GDM1 (cell line): ENCODE measurements around the gene SLC24A4.

Source experiments
- DNase-seq: peaks from one replicate; lab custom pipeline; 2025; lab: John Stamatoyannopoulos, UW

SLC24A4 gene

DNA sequence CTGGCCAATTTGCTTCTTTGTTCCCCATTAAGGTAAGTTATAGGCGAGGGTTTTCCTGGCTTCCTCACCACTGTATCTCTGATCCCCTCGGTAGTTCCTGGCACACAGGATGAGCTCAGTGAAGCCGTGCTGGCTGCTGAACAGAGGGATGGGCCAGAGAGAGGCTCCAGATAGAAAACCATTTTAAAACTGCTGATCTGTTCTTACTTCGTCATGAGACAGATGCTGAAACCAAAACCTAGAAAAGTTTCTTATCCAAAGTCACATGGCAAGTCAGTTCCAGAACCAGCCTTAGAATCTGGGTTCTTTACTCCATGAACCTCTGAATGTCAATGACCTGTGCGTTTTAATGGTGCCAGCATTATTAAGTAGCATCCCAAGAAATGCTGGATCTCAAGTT is 114.3 kb downstream of the SLC24A4 start:
- DNase-seq = no peak

DNA sequence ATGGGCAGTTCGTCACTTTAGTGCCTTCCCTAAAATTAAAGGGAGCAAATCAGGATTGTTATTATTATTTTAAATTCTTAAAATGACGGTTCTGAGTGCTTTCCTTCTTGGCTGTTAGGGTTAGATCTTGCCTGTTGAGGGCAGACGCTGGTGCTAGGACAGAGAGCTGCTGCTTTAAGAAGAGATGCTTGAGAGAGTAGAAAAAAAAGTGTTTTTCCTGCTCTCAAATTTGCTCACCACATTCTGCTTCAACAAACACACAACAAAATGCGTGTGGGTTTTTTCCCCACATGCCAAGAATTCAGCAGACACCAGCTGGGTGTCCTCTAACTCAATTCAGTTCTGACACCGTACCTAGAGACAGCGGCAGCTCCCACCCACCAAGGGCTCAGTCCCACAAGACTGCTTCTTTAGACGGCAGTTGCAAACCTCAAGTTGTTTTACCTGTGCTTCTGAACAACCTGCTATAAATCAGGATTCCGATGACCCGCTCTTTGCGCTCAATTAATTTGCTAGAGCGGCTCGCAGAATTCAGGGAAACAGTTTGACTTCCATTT is 114.8 kb downstream of the SLC24A4 start:
- DNase-seq = no peak

DNA sequence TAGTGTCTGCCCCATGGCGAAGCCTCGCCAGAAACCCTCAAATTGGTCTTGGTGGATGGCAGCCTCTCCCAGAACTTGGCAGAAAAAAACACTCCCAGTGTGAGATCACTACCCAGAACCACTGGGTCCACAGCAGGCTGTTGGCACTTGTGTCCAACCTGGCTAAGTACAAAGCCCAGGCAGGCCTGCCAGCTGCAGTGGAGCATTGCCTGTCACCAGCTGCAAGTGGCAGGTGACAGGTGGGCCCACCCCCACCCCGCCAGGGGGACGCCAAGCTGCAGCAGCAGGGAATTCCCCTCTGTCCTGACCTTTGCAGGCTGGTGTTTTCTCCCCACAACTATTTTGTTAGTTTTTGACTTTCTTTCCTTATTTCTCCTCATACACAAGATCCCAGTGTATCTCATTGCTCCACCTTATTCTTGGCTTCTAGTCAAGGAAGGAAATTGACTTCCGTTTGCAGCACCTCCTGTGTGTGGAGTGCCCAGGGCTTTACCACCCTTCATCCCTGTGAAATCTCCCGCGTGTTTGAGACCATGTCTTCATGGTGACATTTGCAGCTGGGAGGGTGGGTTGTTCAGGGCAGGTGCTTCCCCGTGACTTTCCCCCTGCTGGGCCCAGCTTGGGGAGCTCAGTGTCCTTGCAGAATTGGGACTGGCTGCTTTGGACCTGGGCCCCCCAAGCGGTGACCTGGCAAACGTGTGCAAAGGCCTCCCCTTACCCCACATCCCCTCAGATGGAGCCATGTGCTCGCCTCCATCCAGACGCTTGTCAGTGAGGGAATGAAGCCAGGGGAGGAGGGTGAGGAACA is 116.8 kb downstream of the SLC24A4 start:
- no peak for DNase-seq

DNA sequence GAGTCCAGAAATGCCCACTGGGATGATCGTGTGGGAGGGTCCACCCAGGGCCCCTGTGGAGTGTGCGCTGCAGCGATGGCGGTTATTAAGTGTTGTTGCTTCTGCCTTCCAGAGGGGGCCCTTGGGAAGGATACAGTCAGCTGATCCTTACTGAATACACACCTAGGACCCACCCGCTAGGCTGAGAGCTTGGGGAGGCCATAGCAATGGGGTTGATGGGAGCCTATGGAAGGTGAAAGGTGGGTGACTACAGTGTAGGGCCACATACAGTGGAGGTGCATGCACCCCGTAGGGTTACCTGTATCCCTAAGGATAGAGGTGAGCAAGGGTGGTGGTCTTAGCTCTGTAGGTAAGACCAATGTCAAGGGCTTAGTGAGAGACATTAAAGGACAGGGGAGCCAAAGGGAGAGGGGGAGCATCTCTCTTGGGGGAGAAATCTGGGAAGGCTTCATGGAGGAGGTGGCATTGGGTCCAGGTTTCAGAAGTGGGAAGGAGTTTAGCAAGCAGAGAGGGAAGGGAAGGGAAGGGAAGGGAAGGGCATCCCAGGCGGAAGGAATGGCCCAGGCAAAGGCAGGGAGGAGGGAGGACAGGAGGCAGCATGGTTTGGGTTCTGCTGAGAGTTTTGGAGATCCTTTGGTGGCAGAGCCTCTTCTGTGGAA is 117.5 kb downstream of the SLC24A4 start:
- no peak for DNase-seq

DNA sequence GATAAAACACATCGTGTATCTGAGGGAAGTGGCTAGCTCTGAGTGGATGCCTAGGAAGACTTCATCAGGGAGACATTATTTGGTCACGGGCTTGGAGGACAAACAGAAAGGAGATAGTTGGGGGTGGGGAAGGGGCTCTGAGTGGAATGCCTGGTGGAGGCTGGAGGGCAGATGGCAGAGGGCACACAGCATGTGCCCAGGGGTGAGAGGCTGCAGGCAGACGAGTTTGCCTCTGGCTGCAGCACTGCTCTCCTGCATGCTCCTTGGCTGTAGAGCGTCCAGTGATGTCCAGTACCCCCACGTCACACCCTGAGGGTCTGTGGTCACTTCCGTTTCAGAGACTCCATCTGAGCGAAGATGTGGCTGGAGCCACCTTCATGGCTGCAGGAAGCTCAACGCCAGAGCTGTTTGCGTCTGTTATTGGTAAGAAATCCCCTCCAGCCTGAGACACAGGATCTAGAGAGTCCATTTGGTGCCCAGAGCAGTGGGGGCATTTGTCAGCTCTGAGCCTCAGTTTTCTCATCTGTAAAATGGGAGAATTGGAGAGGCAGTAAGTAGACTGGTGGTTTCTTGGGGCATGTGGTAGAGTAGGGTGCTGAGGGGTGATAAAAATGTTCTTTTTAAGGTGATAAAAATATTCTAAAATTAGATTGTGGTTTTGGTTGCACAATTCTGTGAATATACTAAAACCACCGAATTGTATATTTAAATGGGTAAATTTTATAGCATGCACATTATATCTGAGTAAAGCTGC is 119.0 kb downstream of the SLC24A4 start:
- DNase-seq = no peak

DNA sequence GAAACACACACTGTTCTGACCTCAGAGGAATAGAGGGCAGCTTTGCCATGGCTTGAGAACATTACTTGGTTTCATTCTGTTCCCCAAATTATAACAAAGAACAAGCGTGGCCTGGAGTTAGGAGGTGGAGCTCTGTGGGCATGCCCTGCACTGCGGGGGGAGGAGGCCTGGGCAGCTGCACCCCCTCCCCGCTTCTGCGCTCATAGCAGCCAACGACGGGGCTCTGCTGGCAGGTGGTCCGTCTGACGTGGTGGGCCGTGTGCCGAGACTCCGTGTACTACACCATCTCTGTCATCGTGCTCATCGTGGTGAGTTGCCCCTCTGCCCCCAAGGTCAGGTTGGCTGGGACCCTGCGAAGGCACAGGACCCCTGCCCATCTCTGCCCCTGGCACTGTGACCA is 120.2 kb downstream of the SLC24A4 start:
- no peak for DNase-seq

DNA sequence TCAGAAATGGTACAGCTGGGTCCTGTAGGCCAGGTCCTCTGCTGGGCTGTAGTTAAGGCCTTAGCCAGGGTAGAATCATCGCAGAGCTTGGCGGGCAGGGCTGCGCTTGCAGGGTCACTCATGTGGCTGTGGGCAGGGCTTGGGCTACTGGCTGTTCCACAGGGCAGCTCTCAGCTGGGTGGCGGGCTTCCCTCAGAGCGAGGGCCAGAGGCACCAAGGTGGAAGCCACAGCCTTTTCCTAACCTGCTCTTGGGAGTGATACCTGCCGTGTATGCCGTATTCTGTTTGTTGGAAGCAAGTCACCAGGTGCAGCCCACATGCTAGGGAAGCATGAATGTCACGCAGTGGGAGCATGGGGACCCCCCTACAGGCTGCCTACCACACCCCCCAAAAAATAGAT is 120.8 kb downstream of the SLC24A4 start:
- DNase-seq = no peak

DNA sequence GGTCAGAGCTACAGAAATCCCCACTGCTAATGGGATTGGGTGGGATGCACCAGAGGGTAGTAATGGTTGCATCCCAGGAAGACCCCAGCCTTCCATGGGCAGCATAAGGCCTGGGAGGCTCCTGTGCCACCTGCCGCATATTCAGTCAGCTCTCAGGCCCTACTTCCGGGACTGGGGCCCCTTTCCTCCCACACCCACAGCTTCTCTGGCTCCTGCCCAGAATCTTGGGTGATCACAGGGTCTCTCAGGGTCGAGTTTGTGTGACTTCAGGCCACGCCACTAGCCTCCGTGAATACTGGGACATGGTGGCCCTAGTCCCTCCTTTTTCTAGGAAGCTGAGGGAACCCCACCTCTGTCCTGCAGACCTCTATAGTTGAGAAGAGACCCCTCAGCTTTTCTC is 123.8 kb downstream of the SLC24A4 start:
- no peak for DNase-seq

DNA sequence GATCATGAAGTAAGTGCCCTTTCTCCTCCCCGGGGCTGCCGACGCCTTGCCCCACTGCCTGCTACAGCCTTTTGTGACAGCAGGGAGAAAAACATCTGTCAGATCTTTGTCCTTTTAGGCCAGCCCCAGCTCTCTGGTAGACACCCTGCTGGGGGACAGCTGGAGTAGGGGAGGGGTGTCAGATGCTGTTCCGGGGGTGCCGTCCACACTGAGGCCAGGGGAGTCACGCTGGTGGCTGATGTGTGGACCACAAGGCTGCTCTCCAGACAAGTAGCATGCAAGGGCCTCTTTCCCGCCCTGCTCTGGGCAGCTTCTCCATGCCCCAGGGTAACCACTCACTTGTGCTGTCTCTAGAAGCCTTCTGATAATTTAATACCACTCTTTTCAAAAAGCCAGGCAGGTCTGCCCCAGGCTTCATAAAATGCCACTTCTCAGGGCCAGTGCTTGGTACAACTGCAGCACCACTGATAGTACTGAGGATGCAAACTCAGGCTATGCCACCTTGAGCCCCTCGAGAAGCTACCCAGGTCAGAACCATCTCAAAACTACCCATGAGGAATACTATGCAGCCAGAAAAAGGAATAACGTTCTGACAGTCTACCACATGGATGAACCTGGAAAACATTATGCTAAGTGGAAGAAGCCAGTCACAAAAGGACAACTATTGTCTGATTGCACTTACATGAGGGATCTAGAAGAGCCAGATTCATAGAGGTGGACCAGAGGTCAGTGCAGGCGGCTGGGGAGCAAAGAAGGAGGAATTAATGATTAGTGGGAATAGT is 124.6 kb downstream of the SLC24A4 start:
- no peak for DNase-seq

DNA sequence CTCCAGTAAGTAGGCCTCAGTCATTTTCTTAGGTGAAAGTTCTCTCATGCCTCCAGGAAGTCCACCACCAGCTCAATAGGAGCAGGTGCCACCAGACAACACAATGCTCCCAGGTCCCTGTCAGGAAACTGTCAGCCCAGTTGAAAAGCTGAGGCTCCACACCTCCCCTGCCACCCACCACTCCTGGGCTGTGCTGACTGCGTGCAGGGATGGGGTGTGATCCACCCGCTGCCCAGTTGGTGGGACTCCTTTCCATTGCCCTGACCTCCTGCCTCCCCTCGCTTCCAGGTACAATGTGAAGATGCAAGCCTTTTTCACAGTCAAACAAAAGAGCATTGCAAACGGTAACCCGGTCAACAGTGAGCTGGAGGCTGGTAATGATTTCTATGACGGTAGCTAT is 125.8 kb downstream of the SLC24A4 start:
- DNase-seq = no peak

DNA sequence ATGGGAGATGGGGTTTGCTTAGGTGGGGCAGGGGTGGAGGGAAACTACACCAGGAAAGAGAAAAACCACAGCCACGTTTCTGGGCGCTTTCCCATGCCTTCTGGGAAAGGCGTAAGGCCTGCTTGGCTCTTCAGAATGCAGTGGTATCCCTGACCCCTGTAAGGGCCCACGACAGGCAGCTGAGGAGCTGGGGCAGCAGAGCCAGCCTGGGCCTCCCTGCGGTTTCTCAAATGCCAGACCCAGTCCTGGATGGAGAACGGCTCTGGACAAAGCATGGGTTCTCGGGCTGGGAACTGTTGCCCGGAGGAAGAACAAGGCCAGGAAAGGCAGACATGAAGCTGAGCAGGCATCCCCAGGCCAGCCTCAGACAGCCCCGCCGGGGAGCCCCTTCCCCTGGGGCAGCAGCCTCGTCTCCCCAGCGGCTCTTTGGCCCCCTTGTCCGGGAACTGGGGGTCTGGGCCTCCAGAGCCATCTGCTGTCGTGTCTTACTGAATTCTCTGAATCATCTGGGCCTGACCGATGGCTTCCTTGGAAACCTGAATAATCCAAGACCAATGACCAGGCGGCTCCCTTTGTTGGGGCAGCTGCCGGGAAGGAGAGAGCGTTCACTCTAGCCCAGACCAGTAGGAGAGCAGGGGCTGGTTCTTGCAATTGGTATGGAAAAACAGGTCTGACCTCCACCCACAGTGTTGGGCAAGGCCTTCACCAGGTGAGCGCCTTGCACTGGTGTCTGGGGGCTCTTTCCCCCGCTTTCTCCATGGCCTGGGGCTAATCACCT is 126.6 kb downstream of the SLC24A4 start:
- no peak for DNase-seq

DNA sequence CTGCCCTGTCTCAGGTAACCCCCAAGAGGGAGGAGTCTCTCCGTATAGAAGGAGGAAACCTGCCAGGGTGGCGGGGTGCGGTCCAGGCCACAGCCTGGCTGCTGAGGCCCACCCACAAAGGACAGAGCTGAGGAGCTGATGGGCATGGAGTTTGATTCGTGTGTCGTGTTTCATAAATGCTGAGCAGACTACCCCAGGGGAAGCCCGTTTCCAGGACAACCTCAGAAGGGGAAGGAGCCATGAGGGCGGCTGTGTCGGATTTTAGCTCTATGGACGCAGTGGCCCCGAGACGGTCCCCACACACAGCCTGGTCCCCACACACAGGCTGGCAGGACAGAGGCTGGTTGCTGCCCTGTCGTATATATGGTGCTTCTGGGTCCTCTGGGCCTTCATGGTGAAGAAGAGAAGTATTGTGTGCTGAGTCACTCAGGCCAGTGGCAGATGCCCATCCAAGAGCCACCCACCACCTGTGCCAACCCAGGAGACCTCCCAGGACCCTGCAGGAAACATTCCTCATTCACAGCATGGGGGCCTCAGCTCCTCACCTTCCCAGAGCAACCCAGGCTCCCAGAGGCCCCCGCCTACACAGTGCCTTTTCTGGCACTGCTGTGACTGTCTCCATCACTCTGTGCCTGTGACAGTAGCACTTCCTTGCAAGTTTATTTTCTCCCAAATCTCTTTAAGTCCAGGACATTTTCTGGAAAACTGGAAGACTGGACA is 127.5 kb downstream of the SLC24A4 start:
- DNase-seq = no peak

DNA sequence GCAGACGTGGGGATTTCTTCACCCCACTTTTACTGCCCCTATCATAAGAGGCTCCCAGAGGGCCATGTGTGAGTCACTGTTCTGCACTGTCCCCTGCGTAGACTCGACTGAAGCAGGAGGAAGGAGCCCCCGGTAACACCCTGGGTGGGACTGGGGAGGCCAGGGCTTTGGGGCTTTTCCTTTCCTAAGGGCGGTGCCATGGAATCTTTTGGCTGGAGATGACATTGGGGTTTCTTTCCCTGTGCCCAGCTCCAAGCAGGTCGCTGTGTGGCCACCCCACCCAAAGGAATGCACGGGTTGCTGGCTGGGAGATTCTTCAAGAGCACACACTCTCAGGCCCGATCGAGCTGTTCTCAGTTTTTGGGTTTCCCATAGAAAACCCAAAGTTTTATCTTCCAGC is 128.3 kb downstream of the SLC24A4 start:
- no peak for DNase-seq

DNA sequence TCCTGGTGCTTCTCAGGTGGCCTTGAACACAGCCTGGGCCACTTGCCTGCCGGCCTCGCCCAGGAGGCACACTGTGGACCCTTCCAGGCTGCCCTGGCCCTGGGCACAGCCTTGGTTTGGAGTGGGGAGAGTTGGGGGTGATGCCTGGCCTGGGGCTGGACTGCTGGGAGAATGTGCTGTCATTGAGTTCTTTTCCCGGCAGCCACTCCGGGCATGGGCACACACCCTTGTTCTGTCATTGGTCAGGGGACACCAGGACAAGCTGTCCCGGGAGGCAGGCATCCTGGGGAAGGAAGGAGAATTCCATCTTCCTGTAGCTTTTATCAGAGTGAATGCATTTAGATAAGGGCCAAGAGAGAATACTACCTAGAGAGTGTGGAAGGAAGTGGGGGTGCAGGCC is 128.8 kb downstream of the SLC24A4 start:
- no peak for DNase-seq

DNA sequence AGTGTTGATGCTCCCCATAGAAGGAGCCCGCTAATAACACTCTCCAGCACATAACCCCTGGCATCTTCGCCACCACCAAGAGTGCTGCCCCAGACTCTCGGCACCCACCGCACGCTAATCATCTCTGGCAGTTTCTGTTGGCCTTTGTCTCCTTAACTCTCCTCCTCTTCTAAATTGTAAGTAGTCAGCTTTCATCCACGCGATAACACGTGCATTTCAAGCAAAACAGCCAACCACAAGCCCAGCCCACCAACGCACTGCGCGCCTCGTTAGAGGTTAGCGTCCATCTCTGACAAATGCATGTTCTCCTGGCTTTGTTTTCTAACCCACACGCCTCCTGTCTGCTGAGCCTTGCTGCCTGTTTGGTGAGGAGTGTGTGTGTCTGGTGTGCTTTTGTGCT is 129.5 kb downstream of the SLC24A4 start:
- no peak for DNase-seq

DNA sequence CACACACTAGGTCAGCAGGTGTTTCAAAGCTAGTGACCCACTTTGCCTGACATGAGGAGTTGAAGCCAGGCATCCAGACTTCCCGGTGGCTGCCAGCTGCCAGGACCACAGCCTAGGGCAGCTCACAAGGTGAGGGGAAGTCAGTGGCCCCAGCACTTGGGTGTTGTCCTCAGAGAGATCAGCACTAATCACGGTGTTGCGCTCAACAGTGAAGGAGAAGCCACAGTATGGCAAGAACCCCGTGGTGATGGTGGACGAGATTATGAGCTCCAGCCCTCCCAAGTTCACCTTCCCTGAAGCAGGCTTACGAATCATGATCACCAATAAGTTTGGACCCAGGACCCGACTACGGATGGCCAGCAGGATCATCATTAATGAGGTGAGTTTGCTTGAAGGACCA is 130.7 kb downstream of the SLC24A4 start:
- DNase-seq = no peak

DNA sequence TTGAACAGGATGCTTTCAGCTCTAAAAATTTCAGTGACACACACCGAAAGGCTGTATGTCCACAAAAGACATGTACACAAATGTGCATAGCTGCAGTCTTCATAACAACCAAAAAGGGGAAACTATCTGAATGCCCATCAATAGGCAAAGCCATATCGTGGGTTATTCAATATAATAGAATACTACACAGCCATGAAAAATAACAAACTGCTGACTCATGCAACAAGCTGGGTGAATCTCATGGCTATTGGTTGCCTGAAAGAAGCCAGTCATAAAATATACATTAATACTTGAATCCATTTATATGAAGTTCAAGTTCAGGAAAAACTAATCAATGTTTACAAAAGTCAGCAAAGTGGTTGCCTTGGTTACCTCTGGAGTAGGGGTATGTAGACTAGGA is 132.3 kb downstream of the SLC24A4 start:
- no peak for DNase-seq

DNA sequence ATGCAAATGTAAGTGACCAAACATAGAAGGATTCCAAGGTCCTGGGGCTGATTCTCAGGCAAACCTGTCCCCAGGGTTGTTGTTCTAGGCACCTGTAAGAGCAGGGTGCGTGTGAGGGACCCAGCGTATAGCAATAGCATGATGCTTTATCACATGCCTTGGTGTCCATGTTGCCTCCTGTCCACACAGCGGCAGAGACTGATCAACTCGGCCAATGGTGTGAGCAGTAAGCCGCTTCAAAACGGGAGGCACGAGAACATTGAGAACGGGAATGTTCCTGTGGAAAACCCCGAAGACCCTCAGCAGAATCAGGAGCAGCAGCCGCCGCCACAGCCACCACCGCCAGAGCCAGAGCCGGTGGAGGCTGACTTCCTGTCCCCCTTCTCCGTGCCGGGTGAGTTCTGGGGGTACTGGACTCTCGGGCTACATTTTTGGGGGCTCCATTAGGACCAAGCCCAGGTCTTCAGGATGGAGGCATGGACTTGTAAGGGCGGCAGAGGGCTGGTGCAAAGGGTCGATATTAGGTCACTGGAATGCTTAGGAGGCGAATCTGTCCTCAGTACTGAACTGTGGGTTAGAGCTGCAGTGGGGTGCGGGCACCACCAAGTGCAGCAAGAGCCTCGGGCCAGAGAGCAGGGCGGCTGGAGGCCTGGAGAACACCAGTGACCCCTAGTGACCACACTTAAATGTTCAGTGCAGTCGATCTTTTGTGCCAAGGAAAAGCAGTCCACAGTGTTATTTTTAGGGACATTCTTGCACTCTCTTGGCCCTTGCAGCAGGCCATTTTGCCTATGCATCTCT is 133.4 kb downstream of the SLC24A4 start:
- DNase-seq = no peak

DNA sequence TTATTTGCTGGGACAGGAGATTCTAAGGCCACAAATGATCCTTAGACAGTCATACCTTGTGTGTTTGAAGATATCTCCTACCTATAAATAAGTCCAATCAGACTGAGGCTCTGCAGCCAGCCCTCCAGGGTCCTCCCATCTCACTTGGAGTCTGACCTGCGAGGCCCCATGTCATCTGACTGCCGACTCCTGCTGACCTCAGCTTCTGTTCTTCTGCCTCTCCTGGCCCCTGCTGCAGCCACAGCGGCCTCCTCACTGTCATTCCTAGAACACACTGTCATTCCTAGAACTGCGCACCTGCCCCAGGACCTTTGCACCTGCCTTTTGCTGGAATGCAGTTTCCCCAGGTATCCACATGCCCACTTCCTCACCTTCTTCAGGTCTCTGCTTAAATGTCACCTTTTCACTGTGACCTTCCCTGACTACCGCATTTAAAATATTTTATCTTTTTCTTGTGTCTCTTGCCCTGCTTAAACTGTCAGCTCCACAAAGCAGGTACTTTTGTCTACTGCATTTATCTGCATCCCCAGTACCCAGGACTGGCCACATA is 134.1 kb downstream of the SLC24A4 start:
- no peak for DNase-seq
